ENCODE measurements around the gene PCNP.

The PCNP gene

GRCh38 chr3:101634591-101635196 is 60.7 kb downstream of the PCNP start:
- DNase-seq = no peak

DNA sequence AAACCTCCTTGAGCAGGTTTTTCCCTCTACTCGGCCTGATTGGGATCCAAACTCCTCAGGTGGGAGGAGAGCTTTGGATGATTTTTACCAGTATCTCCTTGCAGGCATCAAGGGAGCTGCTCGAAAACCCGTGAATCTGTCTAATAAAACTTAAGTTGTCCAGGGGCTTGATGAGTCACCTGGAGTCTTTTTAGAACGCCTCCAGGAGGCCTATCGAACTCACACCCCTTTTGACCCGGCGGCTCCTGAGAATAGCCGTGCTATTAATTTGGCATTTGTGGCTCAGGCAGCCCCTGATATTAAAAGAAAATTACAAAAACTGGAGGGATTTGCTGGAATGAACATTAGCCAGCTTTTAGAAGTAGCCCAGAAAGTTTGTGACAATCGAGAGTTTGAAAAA is 61.4 kb downstream of the PCNP start:
- no peak for DNase-seq

DNA sequence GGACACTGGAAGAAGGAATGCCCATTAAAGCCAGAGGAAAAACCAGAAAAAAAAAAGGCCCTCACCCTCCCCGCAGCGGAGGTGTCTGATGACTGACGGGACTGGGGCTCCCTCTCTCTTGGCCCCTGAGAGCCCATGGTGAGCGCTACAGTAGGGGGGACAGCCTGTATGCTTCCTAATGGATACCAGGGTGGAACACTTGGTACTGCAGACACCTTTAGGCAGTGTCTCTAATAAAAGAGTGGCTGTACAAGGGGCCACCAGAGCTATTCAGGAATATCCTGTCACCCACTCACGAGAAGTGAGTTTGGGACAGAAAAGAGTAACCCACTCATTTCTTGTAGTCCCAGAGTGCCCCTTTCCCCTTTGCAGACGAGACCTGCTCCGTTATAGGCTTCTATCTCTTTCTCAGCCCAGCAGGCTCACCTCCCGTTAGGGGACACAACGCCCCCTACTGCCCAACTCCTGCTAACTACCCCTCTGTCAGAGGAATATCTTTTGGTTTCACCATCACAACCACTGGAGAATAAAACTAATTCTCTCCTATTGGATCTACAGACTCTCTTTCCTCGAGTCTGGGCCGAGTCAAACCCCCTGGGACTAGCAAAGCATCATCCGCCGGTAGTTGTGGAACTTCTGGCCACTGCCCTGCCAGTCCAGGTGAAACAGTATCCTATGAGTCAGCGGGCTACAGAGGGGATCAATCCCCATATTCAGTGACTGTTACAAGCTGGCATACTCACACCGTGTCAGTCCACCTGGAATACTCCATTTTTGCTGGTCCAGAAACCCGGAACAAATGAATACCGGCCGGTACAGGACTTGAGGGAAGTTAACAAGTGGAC is 62.2 kb downstream of the PCNP start:
- DNase-seq = peak; percentile 89

DNA sequence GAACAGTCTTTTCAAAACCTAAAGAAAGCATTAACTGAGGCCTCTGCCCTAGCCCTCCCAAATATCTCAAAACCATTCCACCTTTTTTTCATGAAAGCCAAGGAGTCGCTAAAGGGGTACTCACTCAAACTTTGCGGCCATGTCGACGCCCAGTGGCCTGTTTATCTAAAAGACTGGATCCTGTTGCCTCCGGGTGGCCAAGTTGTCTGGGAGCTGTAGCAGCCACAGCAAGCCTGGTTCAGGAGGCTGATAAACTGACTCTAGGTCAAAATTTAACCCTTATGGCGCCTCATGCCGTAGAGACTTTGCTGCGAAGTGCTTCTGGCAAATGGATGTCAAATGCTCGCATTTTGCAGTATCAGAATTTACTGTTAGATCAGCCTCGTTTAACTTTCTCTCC is 63.5 kb downstream of the PCNP start:
- peak; percentile 56 for DNase-seq

DNA sequence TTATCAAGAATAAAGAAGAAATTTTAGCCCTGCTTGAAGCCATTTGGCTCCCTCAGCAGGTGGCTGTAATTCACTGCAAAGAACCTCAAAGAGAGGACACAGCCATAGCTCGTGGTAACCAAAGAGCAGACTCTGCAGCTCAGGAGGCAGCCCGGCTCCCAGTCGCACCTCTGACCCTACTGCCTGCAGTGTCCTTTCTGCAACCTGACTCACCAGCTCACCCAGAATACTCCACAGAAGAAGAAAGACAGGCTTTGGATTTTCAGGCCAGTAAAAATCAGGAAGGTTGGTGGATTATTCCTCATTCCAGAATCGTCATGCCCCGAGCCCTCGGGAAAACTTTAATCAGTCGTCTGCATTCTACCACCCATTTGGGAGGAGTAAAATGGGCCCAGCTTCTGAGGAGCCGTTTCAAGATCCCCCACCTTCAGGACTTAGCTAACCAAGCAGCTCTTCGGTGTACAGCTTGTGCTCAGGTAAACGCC is 64.3 kb downstream of the PCNP start:
- peak; percentile 35 for DNase-seq

DNA sequence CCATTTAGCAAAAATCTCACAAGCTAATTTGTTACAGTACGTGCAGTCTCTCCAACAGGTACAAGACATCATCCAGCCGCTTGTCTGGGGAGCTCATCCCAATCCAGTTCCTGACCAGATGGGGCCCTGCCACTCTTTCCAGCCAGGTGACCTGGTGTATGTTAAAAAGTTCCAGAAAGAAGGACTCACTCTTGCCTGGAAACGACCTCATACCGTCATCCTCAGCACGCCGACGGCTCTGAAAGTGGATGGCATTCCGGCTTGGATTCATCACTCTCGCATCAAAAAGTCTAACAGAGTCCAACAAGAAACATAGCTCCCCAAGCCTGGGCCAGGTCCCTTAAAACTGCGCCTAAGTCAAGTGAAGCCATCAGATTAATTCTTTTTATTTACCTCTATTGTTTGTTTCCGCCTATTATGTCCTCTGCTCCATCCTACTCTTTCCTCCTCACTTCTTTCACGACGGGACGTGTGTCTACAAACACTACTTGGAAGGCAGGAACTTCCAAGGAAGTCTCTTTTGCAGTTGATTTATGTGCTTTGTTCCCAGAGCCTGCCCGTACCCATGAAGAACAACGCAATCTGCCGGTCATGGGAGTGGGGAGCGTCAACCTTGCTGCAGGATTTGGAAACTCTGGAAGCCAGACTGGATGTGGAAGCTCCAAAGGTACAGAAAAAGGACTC is 65.4 kb downstream of the PCNP start:
- DNase-seq = no peak

- no peak for DNase-seq
Measured at GRCh38 chr3:101640256-101640655, 66.3 kb downstream of the PCNP start.

DNA sequence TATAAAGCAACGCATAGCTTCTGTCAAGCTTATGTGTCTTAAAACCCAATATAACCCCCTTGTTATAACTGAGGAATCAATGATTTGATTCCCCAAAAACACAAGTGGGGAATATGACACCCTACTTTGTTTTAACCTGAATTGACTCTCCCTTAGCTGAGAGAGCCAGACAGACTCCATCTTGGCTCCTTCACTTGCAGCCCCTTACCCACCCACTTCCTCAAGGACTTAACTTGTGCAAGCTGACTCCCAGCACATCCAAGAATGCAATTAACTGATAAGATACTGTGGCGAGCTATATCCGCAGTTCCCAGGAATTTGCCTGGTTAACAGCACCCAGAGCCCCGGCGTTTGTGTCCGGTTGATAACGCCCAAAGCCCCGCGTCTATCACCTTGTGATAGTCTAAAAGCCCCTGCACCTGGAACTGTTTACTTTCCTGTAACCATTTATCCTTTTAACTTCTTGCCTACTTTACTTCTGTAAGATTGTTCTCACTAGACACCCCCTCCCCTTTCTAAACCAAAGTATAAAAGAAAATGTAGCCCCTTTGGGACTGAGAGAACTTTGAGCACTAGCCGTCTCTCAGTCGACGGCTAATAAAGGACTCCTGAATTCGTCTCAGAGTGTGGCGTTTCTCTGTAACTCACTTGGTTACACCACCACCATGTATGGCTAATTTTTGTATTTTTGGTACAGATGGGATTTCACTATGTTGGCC is 67.6 kb downstream of the PCNP start:
- peak; percentile 41 for DNase-seq

DNA sequence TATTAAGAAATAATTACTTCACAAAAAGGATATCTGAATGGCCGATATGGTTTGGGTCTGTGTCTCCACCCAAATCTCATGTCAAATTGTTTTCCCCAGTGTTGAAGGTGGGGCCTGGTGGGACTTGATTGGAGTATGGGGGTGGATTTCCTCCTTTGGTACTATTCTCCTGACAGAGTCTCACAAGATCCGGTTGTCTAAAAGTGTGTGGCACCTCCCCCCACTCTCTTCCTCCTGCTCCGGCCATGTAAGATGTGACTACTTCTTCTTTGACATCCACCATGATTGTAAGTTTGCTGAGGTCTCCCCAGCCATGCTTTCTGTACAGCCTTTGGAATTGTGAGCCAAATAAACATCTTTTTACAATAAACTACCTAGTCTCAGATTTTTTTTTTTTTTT is 68.5 kb downstream of the PCNP start:
- no peak for DNase-seq

- peak; percentile 29 for DNase-seq
Measured at GRCh38 chr3:101643009-101643844, 69.2 kb downstream of the PCNP start.
